ENCODE data around the gene NXPH3.

NXPH3 gene

DNA sequence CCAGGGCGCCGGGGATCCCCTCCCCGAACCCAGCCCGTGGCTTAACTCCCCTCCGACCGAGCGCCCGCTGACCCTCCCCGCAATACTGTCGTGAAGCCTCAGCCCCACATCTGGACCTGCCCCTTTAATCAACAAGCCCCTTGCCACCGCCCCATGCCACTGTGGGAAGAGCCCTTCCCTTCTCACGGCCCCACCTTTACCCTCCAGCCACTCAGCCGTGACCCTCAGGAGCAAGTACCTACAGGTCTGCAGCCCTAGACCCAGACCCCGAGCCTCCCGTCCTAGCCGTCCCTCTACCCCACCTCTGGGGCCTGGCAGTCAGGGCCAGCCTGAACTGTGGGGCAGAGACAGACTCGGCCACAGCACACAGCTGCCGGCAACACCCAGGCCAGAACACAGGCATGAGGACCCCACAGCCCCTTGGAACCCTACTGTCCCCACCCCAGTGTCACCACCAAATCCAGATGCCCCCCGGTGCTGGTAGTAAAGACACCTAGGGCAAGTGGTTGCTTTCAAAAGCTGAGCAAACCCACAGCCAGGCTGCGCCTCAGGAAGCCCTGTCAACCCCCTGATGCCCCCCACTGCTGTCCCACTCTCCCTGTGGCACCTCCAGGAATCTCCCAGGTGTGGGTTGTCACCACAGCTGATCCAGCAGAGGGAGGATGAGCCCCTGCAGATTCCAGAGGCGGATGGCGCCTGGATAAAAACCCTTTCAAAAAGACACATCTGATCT, 1.4 kb downstream of the NXPH3 start:
- DNase-seq, result no peak

DNA sequence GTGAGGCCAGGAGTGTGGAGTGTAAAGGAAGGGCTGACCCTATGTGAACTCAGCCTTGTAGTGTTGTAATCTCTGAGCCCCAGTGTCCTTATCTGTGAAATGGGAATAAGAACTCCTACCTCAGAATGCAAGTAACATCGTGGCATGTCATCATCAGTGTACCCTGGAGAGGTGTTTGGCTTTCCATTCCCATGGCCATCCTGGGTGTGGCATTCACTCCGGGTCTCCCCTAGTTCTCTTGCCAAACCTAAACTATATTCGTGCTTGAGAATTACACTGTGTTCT, 1.9 kb downstream of the NXPH3 start:
- DNase-seq, result no peak

DNA sequence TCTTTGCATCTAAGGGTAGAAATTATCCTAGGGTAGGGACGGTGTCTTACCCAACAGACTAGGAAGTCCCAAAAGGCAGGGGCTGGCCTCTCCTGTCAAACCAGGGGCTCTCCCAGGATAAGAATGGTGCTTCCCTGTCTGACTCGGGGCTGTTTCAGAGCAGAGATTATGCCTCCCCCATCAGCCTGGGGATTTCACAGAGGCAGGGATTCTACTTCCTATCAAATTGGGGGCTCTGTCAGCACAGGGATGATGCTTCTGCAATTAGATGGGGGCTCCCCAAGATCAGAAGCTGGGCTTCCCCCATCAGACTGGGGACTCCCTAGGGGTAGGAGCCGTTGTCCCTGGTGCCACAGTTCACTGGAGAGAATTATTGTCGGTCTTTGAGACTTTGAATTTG, 2.3 kb downstream of the NXPH3 start:
- no peak for DNase-seq

DNA sequence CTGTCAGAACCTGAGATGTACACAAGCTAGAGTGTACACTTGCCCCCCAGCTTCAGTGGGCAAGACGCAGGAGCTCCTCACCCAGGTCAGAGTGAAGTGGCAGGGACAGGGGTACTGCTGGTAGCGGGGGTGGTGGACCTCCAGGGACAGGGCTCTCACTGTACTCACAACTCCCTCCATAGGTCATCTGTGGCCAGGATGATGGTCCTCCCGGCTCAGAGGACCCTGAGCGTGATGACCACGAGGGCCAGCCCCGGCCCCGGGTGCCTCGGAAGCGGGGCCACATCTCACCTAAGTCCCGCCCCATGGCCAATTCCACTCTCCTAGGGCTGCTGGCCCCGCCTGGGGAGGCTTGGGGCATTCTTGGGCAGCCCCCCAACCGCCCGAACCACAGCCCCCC, 2.7 kb downstream of the NXPH3 start:
- no peak for DNase-seq

DNA sequence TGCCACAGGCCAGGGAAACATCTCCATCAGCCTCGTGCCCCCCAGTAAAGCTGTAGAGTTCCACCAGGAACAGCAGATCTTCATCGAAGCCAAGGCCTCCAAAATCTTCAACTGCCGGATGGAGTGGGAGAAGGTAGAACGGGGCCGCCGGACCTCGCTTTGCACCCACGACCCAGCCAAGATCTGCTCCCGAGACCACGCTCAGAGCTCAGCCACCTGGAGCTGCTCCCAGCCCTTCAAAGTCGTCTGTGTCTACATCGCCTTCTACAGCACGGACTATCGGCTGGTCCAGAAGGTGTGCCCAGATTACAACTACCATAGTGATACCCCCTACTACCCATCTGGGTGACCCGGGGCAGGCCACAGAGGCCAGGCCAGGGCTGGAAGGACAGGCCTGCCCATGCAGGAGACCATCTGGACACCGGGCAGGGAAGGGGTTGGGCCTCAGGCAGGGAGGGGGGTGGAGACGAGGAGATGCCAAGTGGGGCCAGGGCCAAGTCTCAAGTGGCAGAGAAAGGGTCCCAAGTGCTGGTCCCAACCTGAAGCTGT, 3.4 kb downstream of the NXPH3 start:
- DNase-seq, result no peak

DNA sequence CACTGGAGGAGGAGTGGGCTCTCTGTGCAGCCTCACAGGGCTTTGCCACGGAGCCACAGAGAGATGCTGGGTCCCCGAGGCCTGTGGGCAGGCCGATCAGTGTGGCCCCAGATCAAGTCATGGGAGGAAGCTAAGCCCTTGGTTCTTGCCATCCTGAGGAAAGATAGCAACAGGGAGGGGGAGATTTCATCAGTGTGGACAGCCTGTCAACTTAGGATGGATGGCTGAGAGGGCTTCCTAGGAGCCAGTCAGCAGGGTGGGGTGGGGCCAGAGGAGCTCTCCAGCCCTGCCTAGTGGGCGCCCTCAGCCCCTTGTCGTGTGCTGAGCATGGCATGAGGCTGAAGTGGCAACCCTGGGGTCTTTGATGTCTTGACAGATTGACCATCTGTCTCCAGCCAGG, 3.9 kb downstream of the NXPH3 start:
- no peak for DNase-seq

DNA sequence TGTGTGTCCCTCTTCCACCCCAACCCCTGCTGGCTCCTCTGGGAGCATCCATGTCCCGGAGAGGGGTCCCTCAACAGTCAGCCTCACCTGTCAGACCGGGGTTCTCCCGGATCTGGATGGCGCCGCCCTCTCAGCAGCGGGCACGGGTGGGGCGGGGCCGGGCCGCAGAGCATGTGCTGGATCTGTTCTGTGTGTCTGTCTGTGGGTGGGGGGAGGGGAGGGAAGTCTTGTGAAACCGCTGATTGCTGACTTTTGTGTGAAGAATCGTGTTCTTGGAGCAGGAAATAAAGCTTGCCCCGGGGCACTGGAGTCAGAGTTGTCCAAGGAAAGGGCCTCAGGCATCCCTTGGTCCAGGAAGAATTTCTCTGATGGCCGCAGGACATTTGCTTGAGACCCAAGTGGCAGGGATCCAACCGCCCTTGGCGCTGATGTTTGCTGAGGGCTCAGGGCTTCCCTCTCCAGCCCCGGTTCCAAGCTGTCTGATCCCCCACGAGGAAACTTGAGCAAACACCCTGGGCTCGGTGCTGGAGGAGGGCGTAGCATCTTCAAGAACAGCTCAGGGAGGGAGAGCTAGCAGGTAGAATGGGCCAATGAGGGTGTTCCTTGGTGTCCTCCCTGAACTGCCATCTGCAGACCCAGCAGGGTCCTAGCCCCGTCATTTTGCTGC, 4.5 kb downstream of the NXPH3 start:
- DNase-seq, result no peak

DNA sequence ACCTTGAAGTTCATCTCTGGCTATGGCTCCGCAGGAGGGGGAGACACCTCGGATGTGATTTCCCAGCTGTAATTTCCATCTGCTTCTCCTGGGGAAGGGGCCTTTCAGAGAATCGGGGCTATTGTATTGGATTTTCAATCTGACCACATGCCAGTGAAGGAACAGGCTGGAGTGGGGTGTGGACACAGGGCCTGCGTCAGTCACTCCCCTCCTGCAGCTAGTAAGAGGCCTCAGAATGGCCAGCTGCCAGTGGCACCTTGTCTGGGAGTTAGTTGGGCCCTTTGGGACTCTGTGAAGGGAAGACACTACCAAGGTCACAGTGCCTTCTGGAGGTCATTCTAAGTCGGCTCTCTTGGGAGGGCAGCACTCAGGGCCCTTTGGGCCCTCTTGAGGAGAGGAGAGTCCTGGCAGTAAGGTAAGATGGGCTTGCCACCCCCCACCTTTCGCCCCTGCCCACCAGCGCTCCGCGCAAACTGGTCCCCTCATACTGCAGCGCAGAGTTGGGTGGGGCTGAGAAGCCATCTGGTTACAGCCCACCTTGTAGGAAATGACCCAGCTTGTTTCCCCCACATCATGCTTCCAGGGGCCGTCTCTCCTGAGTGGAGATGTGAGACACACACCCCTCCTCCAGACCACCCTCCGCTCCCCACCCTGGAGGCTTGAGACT, 5.4 kb downstream of the NXPH3 start:
- DNase-seq, result no peak

DNA sequence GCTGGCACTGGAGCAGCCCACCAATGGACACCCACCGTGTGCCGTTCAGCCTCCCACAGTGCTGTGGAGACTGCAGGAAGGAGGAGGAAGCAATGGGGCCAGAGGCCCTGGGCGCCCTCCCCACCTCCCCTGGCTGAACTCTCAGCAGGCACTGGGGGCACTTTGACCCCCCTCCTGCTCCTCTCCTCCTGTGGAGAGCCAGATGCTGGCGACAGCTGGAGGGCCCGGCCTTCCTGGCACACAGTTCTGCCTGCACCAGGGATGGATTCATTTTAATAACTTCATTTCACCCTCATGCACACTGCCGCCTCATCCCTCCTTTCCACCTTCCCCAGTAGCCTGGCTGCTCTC, 6.0 kb downstream of the NXPH3 start:
- no peak for DNase-seq

DNA sequence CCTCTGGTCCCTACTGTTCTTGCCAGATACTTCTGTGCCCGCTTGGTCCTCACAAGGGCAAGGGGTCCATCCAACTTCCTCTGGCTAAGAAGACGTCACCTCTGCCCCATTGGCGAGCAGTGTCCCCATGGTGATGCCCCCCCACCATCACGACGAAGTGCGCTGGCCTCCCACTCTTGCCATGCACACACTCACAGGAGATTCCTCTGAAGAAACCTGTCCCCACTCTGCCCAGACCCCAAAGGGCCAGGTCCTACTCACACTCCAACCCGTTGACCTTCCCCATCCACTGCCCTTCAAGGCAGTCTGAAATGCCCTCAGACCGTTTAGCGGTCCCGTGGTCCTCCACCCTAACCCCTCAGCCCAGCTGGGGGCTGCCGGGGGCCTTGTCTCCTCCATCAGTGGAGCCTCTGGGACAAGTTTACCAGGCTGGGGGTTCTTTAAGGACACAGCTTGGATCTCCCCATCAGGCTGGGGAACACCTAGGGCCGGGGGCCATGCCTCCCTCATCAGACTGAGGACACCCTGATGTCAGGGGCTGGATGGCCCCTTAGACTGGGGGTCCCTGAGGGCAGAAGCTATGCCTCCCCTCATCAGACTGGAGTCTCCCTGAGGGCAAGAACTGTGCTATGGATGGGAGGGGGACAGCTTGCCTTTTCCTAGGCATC, 6.5 kb downstream of the NXPH3 start:
- no peak for DNase-seq

DNA sequence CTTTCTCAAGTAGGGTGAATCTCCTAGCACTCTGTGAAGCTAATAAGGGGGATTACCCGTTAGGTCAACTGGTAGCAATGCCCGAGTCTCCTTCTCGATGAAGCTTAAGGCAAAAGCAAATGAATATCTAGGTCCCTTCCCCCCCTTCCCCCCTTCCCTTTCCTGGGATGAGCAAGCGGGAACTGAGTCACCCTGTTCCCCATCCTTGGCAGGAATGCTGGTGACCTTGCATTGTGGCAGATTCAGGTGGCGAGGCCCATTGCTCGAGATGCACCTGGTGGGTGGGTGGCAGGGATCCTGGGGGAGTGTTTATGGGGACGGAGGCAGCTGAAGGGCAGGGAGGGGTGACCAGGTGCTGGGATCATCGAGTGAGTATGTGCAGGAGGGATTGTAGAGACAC, 7.1 kb downstream of the NXPH3 start:
- no peak for DNase-seq

DNA sequence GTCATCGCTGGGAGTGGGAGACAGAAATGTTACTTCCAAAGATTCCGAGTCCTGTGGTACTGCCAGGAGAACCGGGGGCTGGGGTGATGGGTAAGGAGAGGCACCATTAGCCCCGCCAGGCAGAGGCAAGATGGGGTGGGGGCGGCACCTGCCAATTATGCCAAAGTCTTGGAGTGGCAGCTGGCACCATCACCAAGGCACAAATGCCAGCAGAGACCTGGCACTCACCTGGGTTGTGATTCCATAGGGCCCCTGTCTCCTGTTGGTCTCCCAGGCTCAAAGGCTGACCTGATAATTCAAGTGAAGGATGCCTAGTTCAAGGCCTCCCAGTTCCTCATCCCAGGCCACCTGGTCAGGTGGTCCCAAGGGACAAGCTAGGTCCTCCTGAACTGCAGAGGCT, 7.6 kb downstream of the NXPH3 start:
- DNase-seq, result no peak

DNA sequence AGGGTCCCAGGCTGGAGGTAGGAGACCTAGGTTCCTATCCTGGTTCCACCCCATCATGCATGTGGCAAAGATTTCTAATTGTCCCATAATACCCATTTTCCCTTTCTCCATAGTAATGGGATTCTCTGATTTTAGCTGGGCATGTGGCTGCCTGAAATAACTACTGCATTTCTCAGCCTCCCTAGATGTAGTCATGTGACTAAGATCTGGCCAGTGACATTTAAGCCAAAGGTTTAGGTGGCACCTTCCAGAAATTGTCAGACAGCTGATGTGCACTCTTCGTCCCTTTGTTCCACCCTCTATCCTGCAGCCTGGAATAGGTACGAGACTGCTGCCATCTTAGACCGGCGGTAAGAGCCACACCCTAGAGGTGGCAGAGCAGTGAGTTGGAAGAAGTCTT, 8.2 kb downstream of the NXPH3 start:
- DNase-seq, result no peak

DNA sequence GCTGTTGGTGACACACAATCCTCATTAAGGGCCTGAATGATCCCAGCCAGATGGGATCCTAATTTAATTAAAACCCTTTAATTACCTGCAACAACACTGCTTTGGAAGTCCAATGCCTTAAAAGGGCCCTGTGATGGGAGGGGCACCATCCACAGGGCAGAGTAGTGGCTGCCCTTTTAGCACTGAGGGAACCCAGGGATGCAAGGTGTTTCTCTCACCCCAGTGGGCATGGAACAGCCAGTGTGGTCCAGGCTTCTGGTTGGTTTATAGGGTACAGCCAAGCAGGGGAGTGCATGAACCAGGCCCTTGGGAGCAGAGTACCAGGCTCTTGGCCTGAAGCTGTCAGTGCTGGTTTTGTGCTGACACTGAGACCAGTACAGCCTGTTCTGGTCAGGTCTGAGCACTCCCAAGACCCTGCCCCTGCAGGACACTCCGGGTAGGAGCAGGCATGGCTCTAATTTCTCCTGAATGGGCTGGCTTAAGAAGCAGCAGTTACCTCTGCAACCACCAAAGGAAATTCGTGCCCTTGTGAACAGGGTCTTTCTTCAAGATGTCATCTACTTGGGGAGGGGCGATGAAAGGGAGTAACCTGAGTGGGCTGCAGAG, 9.9 kb downstream of the NXPH3 start:
- DNase-seq, result no peak

DNA sequence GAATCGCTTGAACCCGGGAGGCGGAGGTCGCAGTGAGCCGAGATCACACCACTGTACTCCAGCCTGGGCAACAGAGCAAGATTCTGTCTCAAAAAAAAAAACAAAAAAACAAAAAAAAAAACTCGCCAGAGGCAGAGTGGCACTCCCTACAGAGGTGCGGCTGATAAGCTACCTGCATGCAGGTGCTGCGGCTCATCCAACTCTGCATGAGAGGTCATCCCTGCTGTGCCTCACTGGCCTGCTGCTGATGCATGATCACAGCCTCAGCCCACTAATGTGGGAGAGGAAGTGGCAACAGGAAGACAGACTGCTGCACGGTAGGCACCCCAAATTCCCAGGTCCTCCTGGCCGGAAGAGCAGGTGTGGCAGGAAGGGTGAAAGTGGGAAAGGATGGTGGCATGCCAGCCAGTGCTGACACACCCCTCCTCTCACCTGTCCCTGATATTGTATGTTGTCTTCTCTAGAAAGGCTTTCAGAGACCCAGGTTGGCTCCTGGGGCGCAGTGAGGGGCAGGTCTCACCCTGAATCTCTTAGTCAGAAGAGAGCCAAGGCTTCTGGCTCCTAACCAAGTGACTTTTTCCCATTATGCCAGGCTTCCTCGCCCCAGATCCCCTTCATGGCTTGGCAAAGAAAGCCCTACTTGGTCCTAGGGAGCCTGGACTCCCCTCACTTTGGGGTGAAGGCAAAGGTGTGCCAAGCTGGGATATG, 11.8 kb downstream of the NXPH3 start:
- no peak for DNase-seq

DNA sequence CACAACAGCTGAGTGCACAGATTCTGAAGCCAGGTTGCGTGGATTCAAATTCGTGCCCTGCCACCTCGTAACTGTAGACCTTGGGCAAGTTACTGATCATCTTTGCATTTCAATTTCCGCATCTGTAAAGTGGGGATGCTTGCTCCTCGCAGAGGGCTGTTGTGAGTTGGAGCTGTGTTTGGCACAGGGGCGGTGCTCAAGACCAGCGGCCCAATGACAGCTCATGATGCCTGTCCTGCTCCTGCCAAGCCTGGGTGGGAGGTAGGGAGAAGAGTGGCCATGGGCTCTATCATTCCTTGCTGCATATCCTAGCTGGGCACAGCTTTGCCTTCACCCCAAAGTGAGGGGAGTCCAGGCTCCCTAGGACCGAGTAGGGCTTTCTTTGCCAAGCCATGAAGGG, 12.6 kb downstream of the NXPH3 start:
- DNase-seq, result no peak

DNA sequence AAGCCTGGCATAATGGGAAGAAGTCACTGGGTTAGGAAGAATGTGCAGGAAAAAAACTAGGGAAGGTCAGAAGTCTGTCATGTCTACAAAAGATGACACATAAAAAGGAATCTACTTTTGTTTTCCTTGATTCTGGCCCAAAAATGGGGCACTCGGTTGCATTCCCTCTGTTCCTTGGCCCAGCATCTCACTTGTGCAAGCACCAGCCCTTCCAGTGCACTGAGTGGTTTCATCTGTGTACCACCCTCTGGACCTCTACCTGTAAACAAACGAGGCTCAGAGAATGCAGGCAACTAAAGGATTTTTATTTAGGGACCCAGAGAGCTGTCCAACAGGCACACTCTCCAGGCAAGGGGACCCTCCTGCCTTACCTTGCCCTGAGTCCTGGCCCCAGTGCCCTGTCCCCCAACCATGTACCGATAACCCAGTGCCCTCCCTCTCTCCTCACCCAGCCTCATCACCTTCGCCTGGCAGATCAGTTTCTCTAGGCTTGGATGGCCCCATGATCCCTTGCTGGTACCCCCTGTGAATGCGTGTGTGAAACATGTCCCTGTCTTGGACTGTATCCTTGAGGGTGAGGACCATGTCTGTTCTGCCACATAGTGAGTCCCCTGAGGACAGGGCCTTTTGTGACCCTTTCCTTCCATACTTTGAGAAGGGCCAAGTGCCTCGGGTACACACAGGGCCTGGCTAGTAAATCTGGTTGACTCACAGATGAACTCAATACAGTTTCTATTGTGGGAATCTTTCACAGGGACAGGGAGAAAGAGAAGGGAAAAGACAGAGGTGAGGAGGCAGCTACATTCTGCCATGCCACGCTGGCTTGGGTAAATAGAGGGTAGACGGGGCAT, 13.3 kb downstream of the NXPH3 start:
- no peak for DNase-seq

DNA sequence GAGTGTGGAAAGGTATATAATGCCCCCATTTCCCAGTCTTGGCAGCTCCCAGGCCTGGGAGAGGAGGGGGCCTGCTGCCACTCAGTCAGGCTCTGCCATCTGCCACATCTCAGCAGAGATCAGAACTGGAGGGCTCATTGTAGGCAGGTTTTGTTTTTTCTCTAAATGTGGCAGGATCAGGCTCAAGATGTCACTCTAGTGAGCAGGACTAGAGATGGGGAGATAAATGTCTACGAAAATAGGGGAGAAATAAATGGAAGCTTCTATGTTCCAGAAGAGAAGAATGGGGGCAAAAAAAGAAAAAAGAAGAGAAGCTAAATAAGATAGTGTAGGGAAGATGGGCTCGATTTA, 13.9 kb downstream of the NXPH3 start:
- DNase-seq, result no peak

DNA sequence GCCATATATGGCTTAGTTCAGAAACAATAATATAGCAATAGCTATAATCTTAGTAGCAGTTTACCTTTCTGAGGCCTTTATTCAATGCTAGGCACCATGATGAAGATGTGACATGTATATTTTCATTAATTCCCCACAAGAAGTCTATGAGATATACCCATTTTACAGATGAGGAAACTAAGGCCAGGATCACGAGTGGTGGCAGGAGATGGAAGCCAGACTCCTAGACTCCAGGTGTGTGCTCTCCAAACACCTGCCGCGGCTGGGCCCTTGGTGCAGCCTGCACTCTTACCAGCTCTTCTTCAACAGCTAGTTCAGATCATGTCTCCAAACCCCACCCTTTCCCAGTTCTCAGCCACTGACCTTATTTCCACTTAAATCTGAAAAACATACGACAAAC, 15.2 kb downstream of the NXPH3 start:
- DNase-seq, result no peak

DNA sequence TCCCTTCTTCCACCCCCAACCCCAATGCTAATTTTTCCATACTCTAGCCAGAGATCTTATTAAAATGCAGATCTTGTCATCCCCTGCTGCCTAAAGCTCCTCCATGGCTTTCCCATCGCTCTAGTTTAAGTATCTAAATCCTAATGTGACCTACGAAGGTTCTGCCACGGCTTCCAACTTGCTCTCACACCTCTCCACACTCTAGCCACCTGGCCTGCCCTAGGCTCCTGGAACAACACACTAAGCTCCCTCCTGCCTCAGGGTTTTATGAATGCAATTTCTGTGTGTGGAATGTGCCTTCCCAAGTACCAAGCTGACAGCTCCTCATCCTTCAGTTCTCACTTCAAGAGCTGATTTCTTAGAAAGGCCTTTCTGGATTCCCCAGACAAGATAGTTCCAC, 16.6 kb downstream of the NXPH3 start:
- no peak for DNase-seq

DNA sequence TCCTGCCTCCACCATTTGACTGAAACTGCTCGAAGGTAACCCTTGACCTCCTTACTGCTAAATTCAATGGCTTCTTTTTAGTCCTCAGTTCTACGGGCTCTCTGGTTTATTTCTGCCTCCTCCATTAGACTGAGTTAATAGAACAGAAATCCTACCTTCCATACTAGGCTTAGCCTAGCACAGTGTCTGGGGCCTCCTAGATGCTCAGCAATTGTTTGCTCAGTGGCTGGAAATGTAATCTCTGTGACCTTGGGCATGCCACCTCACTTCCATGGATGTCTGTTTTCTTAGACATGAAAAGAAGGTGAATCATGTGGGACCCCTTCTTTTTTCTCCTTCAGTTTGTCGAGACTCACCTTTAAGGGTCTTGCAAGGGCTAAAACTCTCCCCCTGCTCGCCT, 19.7 kb downstream of the NXPH3 start:
- DNase-seq, result no peak

DNA sequence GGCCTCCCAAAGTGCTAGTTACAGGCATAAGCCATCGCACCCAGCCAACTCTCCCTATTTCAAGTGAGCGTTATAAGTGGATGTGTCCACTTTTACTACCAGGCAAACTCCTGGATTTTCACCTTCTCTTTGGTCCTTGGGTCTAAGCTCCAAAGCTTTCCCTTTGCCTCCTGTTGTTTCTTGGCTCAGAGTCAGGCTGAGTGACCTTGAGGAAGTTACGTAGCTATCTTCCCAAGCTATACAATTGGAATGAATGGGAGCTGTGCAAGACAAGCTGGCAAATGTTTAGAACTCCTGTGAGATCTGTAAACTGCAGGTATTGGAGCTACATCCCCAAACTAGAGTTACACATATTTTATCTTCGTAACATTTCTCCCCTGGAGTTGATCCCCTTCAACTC, 20.3 kb downstream of the NXPH3 start:
- no peak for DNase-seq
